ENCODE results near the gene MON2.

MON2 gene

DNA sequence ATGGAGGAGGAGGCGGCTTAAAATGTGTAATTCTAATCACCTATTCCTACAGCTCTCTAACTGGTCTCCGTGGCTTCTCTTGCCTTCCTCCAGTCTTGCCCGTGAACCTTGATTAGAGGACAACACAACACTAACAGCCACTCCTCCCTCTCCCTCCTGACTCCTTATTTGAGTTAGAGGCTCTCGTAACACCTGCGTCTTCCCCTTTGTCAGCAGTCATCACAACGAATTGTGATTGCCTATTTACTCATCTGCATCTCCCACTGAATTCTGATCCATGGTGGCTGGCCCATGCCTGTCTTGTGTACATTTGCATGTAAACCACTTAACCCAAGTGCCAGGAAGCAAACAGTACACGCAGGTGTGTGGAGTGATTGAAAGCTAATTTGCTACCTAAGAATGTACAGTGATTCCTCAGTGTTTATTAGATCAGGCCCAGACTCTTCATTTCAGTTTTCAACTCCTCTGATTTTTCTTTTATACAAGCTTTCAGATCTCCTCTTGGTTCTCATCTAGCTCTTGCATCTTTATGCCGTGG is 154.5 kb downstream of the MON2 start:
- no peak for DNase-seq

DNA sequence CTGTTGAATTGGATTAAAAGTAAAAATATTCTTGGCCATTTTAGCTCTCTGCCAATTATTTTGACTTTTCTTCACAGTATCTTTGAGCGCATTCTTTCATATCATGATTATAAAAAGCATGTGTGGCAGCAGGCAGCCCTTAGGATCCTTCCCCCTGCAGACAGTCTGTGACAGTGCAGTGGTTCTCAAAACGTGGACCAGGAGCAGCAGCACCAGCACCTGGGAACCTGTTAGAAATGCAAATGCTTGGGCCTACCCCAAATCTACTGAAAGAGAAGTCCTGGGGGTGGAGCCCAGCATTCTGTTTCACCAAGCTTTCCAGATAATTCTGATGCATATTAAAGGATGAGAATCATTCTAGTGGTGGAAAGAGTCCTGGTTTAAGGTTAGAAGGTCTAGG is 155.6 kb downstream of the MON2 start:
- no peak for DNase-seq

DNA sequence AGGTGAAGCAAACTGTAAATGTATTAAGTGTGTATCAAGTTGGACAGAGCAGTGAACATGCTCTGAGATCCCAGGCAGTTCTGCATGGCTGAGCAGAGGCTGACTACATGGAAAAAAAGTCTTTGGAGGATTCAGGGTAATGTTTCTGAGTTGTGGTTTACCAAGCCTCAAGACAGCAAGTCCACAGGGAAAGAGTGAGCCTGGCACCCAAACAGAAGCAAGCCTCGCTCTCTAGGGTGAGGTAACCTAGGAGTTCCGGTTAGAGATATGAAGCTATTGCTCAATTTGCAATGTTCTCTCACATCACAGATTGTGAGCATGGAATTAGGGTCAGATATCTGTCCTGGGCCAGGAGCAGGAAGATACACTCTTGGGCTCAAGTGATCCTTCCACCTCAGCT is 158.6 kb downstream of the MON2 start:
- DNase-seq, result no peak

DNA sequence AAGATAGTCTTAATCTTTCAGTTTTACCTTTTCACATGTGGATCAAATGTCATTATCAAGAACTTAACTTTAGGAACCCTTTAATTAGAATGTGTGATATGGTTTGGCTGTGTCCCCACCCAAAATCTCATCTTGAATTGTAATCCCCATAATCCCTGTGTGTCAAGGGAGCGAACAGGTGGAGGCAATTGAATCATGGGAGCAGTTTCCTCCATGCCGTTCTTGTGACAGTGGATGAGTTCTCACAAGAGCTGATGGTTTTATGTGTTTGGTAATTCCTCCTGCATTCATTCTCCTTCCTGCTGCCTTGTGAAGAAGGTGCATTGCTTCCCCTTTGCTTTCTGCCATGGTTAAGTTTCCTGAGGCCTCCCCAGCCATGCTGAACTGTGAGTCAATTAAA is 160.6 kb downstream of the MON2 start:
- no peak for DNase-seq

DNA sequence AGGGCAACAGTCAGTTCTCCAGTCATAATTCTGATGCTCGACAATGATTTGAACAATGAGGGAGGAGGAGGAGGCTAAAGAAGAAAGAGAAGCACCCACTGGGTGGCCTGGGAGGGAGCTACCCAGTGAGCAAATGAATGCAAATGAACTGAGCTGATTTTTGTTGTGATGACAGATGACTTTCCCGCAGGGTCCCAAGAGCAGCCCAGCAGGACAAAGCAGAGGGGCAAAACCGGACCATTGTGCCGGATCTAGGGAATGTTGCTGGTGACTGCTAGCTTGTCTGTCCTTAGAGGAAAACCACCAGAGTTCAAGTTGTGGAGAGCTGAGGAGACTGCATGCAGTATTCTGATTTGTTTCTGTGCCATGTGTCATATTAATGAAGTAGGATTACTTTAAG is 162.8 kb downstream of the MON2 start:
- no peak for DNase-seq

DNA sequence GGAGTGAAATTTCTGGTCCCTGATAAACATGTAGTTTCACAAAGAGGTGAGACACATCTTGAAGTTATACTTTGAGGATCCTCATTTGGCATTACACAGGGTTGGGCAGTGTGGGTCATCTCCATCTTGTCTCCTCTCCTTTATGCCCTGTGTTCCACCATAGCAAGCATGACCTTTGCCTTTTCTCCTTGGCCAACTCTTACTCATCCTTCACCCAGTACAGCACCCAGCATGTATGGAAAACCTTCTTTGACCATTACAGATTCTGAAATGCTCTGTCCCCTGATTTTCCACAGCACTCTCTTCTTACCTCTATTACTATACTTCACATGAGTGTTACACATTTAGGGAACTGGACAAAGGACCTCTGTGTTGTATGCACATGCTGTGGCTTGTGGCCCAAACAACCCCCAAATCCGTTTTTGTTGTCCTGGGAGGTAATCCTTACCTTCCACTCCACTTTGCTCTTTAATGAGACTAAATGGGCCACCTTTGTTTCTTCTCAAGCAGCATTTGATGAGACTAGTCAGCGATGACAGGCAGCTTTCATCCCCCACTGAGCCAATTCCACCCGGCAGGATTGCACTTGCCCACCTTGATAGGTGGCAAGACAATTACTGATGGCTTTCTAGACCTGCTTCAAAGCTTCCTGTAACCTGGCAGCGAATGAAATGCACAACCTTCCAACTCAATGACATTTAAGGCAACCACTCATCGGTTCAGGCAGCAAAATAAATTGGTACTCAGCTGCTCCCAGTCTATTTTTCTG is 163.5 kb downstream of the MON2 start:
- DNase-seq, result no peak

DNA sequence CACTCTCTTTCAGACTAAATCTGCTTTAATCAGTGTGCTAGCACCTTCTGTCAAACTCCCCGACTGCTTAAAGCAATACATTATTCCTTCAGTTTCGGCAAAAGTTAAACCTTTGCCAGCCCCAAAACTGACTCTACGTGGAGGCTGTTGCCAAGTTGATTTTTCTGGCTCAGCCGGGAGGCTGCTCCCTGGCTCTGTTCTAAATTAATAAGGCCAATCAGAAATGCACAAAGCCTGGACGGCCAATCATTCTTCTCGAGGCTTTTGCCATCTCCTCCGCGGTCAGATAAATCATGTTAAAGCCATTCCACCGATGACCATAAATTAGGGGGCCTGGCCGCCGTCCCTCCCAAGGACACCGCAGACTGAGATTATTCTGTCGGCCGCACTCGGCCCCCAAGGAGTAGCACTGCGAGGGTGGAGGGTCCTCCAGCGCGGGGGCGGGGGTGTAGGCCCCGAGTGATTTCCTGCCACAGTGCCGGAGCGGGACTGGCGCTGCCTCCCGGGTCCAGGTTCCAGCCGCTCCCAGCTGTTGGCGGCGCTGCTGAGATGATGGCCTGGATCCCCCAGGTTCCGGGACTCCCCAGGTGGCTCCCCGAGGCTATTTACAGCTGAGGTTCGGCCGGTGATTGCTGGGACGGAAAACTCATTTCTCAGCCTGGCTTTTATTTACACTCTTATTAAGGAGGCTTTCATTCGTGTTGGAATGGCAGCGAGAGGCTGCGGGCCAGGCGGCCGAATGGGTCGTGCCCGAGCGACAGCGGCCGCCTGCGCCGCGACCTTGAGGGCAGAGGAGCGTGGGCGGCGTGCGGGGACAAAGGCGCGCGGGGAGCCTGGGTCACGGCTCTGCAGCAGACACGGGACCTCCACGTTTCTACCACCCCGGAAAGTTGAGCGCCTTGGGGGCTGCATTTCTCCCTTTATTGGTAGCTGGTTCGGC is 165.1 kb downstream of the MON2 start:
- DNase-seq, result peak; percentile 23

DNA sequence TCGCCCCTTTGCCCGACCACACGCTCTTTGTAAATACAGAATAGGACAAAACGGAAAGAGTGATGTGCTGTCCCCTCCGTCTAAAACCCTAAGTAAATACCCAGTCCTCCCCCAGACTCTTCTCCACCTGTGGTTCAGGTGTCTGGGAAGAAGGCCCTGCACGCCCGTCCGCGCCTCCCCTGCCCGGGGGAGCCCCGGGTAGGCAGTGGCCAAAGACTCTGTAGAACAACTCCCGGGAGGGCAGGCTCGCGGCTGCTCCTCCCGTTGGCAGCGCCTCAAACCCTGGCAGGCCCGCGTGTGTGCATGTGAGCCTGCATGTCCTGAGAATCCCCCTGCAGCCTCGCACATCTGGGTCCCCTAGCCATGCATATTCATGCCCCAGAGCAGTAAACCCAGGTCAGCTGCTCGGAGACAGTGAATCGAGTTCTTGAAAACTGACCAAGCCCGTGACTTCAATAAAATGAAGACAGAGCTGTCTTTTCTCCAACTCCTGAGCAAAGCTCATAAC is 165.8 kb downstream of the MON2 start:
- no peak for DNase-seq

DNA sequence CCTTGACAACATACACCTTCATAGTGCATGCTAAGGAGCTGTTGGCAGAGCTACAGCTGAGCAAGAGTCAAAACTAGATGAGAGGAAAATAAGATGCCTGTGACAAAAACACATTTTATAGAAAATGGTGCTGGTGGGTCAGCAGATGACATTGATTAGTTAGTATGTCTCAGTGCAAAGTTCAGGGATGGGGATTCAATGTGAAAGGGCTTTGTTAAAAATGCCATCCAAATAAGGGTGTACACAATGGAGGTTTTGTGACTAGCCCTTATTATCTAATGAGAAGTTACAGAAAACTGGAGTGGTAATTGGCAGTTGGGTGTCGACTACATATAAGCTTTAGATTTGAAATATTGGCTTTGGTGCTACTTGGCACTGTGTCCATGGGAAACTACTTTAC is 169.0 kb downstream of the MON2 start:
- DNase-seq, result no peak

DNA sequence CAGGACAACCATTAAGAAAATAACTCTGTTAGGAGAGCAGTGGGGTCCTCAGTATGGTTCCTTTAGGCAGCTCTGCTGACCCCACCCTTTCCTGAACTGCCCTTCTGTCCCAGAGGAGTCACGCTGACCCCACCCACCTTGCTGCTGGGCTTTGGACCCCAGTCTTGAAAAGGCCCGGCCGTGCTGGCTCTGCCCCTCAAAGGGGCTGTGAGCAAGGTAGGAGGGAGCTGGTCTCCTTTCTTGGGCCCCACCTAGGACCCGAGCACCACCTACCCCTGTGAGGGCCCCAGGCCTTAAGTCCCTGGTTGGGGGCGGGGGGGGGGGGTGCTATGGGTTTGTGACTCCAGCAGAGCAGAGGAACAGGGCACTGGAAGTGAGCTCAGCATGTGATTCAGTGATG is 171.1 kb downstream of the MON2 start:
- no peak for DNase-seq

DNA sequence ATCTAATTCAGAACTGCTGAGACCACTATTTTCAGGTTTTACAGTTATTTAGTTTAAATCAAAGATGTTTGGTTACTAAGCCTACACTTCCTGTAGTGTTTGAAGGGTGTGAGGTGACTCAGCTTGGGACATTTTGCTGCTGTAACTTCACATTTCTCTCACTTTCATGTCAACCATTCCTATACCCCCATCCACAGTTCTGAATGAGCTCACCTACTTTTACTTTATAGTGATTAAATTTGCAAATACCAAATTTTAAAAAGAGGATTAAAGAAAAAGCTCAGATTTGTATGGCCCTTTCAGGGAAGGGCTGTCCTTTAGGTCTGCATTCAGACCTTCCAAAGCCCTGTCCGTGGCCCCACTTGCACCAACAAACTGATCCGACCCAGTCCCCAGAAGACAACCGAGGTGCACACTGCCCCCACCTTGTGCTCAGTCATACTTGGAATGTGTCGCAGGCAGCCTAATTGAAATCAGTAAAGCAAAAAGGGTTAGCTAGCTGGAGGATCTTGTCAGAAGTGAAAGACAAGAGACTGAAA is 174.4 kb downstream of the MON2 start:
- no peak for DNase-seq

GRCh38 chr12:62642486-62642885 is 175.9 kb downstream of the MON2 start:
- DNase-seq, result no peak

- DNase-seq, result no peak
These were observed 176.9 kb downstream of the MON2 start for GRCh38 chr12:62643486-62643885.

DNA sequence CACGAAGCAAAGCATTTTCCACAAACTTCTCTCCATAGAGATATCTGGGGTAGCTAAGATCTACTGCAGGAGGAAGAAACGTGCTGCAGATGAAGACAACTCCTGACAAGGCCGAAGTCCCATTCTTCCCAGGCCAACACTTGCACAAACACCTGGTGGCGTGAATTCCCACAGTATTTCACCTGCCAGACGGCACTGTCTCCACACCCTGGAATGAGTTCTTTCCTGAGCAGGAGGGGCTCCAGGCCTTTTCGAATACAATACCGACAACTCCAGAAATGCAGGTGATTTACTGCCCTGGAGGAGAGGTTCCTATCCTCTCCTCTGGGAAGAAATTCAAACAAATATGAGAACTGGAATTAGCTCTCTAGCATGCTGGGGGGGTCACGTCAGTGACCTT is 179.9 kb downstream of the MON2 start:
- no peak for DNase-seq

DNA sequence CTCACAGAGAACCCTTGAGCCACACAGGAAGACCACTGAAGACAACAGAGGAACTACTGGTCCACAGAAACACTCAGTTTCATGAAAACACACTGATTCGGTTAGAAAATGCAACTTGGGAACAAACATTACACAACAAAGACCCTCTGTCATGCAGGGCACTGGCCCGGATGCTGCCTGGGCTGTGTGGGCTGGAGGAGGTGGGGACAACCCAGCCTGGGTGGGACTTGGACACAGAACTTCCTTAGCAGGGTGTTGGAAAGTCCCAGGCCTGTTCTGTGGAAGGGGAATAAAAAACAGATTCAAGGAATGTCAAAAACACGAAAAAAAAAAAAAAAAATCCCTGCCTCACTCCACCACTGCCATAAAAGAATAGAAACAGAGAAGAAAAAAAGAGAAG is 181.0 kb downstream of the MON2 start:
- no peak for DNase-seq

GRCh38 chr12:62649412-62650138 is 182.9 kb downstream of the MON2 start:
- DNase-seq, result no peak

Data from activated CD8-positive, alpha-beta memory T cell treated with anti-CD3 and anti-CD28 coated beads, Interleukin-2, amount 50 U/mL, for 4 hours (primary cell).